Pancreas (tissue), 10 donors: ENCODE results near the gene TPCN2. TPM values are rescaled to one million over a fixed set of nuclear protein-coding genes. Genes with fewer than 3 reads are reported as not detected.

Source experiments
- ATAC-seq, 4 donors: fragments of 200-7000 bp; cut with Tn5 transposase; one replicate each; pipeline versions ENCODE4 v1.8.0 to v1.9.1; 2020; ENCODE audit warnings: mild to moderate bottlenecking in 4 of 4, moderate library complexity in 4 of 4
- DNase-seq, 6 donors: peaks; one replicate each; pipeline ENCODE4 v3.0.0-alpha.2; 2020
- FAIRE-seq: peaks from 2 replicates; lab custom pipeline; 2012; peaks lifted over from hg19 to GRCh38; lab: Jason Lieb, UNC
- H3K27ac ChIP-seq, 4 donors: fragments of 200-600 bp; sonication (generic); 1 replicate in 3 of 4; 2 replicates in 1 of 4; pipeline versions ENCODE4 v1.5.0 to v1.8.0; 2020
- H3K27me3 ChIP-seq, 4 donors: fragments of 200-600 bp; one replicate each; pipeline ENCODE4 v1.8.0; 2021
- H3K36me3 ChIP-seq, 3 donors: fragments of 200-600 bp; sonication (generic) in 1 of 3; one replicate each; pipeline versions ENCODE4 v1.5.0 to v1.8.0; 2020 to 2021
- H3K4me1 ChIP-seq, 3 donors: fragments of 200-600 bp; one replicate each; pipeline ENCODE4 v1.8.0; 2021
- H3K4me3 ChIP-seq, 4 donors: fragments of 200-600 bp; sonication (generic) in 2 of 4; one replicate each; pipeline versions ENCODE4 v1.5.0 to v1.8.0; 2020 to 2021
- H3K9me3 ChIP-seq, 4 donors: fragments of 200-600 bp; one replicate each; pipeline ENCODE4 v1.8.0; 2021
- CTCF ChIP-seq, 4 donors: fragments of 200-600 bp; sonication (generic) in 3 of 4; IDR thresholded peaks; one replicate each; pipeline versions ENCODE4 v1.5.0 to v1.8.0; 2021; ENCODE audit warnings: antibody characterized with exemption in 4 of 4
- WGBS, 2 donors: extraction: QIAGEN DNeasy Blood & Tissue Kit; methylation state at CpG; one replicate each; pipeline ENCODE4 v1.1.7; 2013; 5-methylcytosine and 5-hydroxymethylcytosine counted together
- intact Hi-C, 3 donors: fragments of 100-400 bp; cut with DNase I; formaldehyde crosslinking; loops; one replicate each; pipeline versions ENCODE4 v1.11.1 to v1.14.2; 2022
- polyA plus RNA-seq, 2 donors: library from polyadenylated mRNA; stranded (reverse); fragments of 200-250 nt; gene quantifications; one replicate each; pipeline ENCODE4 v1.2.3, GENCODE V29; 2013
- total RNA-seq, 6 donors: library from RNA; stranded (reverse); fragmentation: NEBNext Ultra II Directional in 4 of 6; extraction: Animal tissue kit (Norgen Biotek cat#: 25700) in 4 of 6; gene quantifications; one replicate each; pipeline versions ENCODE4 v1.2.1 to v1.2.4, GENCODE V29; 2021 to 2023
- donor health status: healthy with polysubstance abuse.
- donor health status: DM: no; HTN: no; CAD: no; lungs with moderate emphysema.
- donor health status: DM: no; HTN: no; CAD: no.
- donor health status: control.
- donor health status: control.
- donor health status: Bipolar disorder and iron deficiency.
- donor health status: DM: yes; HTN: yes; CAD: no.
- donor health status: DM: no; HTN: no; CAD: no.
- donor health status: DM: no; HTN: no; CAD: no.
- donor health status: DM: yes; HTN: yes; CAD: no.

The TPCN2 gene
- total and polyA plus RNA-seq, 8 donors = 5.6 to 13.5 (median 9.9) TPM

GRCh38 chr11:69121621-69122325, 73.0 kb downstream of the TPCN2 start:
- no peak for ATAC-seq
- no peaks in the 10 kb centered on the region for H3K27me3 ChIP-seq
- intact Hi-C loops = no loop called here
- no peaks in the 10 kb centered on the region for H3K9me3 ChIP-seq
- no peak for FAIRE-seq
- H3K27ac ChIP-seq = peak overlapping the region in 2 of 4 donors; percentile 26 to 55
- WGBS, 2 donors = 87% methylated on average over 19 of the region's 19 CpGs
- TF ChIP-seq CTCF (IDR thresholded peaks at IDR 0.05) = no peak
- no peaks in the 10 kb centered on the region for H3K36me3 ChIP-seq
- H3K4me1 ChIP-seq = peaks cover 0 to 12% (median 0%) of the 10 kb centered on the region in 3 donors
- peak in 2 of 6 donors; percentile 45 to 55 for DNase-seq
- no peak overlapping the region for H3K4me3 ChIP-seq

- H3K27me3 ChIP-seq = no peaks in the 10 kb centered on the region
- no peak for FAIRE-seq
- no peak for TF ChIP-seq CTCF (IDR thresholded peaks at IDR 0.05)
- no peak overlapping the region for H3K4me3 ChIP-seq
- no peak for ATAC-seq
- 71 to 72% methylated on average over 9 of the region's 9 CpGs for WGBS, 2 donors
- DNase-seq = peak in 1 of 6 donors; percentile 55
- H3K27ac ChIP-seq = peak overlapping the region in 3 of 4 donors; percentile 26 to 55 (median 48)
- H3K36me3 ChIP-seq = no peaks in the 10 kb centered on the region
- no peaks in the 10 kb centered on the region for H3K9me3 ChIP-seq
- peaks cover 0 to 12% (median 0%) of the 10 kb centered on the region in 3 donors for H3K4me1 ChIP-seq
- intact Hi-C loops = no loop called here
Measured at GRCh38 chr11:69122326-69122629, 73.5 kb downstream of the TPCN2 start.

- WGBS, 2 donors = 15 to 19% methylated on average over 27 of the region's 27 CpGs
- Histone ChIP-seq H3K9me3 (no peaks in the 10 kb centered on the region), H3K4me1 (peaks cover 0 to 12% (median 0%) of the 10 kb centered on the region in 3 donors), H3K4me3 (no peak overlapping the region), H3K36me3 (no peaks in the 10 kb centered on the region), H3K27ac (peak overlapping the region; percentile 48 to 70 (median 67)), H3K27me3 (no peaks in the 10 kb centered on the region)
- peak; percentile 89 to 96 (median 94) for ATAC-seq
- FAIRE-seq = no peak
- intact Hi-C loops = no loop called here
- no peak for TF ChIP-seq CTCF (IDR thresholded peaks at IDR 0.05)
- DNase-seq = peak; percentile 79 to 92 (median 86)
Measured at GRCh38 chr11:69122630-69123431, 74.1 kb downstream of the TPCN2 start.

GRCh38 chr11:69123593-69124545, 75.1 kb downstream of the TPCN2 start:
- Histone ChIP-seq H3K4me3 (no peak overlapping the region), H3K27me3 (no peaks in the 10 kb centered on the region), H3K9me3 (no peaks in the 10 kb centered on the region), H3K36me3 (no peaks in the 10 kb centered on the region), H3K27ac (peak overlapping the region; percentile 48 to 70 (median 67)), H3K4me1 (peaks cover 0 to 12% (median 0%) of the 10 kb centered on the region in 3 donors)
- ATAC-seq (no peak), DNase-seq (peak in 2 of 6 donors; percentile 28 to 47), FAIRE-seq (no peak)
- intact Hi-C loops = no loop called here
- 73 to 78% methylated on average over 27 of the region's 27 CpGs for WGBS, 2 donors
- no peak for TF ChIP-seq CTCF (IDR thresholded peaks at IDR 0.05)
